Measurements from ENCODE around the gene CD69.
A peak's percentile ranks its signal among the peaks of the same experiment; 100 is the strongest.

The CD69 gene

GRCh38 chr12:9779209-9779608 lies 18.5 kb upstream of the CD69 start:
- DNase-seq, result peak in 2 of 3 donors; percentile 30 to 36

DNA sequence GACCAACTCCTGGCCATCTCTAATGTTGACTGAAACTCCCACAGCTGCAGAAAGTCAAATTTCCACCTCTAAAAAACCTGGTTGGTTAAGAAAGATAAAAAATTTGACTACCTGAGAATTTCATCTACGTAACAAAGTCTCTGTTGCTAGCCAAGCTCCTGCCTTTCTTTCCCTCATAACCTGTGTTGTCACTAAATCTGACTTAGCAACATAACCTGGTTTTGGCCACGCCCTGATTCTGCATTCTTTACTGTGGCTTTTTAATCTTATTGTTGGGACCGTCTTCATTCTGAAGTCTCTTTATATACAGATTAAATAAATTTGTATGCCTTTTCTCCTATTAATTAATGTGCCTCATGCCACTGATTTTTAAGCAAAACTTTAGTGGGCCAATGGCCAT lies 16.1 kb upstream of the CD69 start:
- DNase-seq, result no peak

DNA sequence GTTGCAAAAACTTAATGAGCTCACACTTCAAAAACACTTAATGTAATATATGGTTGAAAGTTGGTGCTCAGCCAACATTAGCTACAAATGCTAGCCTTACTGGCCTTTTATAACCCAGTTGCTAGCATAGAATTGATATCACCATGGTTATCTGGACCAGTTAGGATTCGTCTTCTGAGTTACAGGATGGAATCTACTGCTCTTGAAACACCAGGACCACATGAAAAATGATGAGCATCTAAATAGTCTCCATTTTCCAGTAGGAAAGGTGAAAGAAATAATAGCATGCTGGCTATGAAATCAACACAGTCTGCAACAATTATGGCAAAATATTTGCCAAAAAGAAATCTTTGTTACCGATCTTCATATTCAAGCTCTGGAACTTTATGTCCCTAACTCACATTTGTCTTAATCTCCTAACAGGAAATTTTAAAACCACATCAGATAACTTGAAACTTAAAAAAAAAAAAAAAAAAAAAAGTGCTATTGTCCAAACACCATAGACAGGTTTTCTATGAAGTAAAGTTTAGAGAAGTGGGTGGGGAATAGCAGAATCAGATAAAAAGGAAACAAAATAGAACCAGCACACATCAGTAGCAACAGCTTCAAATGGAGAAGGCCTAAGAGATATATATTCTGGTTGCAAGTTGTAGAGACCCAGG lies 12.6 kb upstream of the CD69 start:
- DNase-seq, result no peak

DNA sequence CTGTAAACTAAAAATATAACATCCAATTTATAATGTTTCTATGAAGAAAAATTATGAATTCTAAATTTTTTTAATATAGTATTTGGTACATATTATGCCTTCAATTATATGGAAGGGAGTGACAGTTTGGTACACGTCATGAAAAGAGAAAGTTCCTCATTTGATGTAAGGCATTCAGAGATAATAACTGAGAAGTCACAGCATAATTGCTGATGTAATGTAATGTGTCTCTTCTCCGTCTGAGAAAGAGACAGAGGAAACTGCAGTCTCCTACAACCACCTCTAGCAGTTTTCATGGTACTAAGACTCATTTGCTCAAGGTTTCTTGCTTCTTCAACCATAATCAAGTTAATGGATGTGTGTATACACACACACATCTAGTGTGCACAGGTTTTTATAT lies 2.3 kb upstream of the CD69 start:
- DNase-seq, result peak; percentile 48 to 85 (median 75)

- no peak for DNase-seq
These were observed 1.7 kb upstream of the CD69 start for GRCh38 chr12:9762369-9762768.

DNA sequence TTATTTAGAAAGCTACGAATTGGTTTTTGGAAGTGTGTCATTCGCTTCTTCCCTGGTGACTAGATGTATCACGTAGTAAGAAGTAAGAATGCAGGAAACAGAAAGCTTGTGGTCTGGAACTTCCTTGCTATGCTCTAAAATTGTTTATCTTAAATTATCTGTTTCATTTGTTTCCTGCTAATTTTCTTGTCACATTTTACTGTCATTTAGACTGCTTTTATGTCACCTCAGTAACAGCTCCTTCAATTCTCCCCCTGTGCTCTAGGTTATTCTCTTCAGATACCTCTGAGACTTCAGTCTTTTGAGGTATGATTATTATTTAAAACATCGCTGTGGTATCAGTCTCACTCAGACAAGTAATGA lies 699 bp upstream of the CD69 start:
- peak; percentile 51 to 89 (median 75) for DNase-seq

DNA sequence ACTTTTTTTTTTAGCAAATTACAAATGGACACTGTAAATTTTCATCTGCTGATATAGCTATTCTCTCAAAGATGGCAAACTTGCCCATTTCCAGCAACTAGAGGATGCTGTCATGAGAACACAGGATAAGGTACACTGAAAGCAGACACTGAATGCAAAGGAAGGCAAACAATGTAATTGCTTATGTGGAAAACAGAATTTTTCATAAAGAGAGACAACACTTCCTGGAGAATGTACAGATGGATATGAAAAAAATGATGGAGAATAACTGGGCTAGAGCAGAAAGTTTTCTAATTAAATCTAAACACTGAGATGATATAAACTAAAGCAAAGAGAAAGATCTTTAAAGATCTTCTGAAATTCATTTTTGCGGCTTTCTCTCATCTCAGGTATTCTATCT lies 581 bp downstream of the CD69 start:
- DNase-seq, result no peak

- no peak for DNase-seq
These were observed 1.0 kb downstream of the CD69 start for GRCh38 chr12:9759694-9760093.

- DNase-seq, result no peak
These were observed 2.6 kb downstream of the CD69 start for GRCh38 chr12:9758119-9758518.

- DNase-seq, result no peak
These were observed 3.2 kb downstream of the CD69 start for GRCh38 chr12:9757433-9758025.

DNA sequence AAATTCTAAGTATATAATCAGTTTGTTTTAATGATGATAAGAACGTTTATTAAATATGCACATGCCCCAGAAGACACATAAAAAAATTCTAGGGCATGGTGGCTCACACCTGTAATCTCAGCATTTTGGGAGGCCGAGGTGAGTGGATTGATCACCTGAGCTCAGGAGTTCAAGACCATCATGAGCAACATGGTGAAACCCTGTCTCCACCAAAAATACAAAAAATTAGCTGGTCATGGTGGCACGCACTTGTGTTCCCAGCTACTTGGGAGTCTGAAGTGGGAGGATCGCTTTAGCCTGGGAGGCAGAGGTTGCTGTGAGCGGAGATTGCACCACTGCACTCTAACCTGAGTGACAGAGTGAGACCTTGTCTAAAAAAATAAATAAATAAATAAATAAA lies 4.0 kb downstream of the CD69 start:
- DNase-seq, result no peak

- no peak for DNase-seq
These were observed 4.5 kb downstream of the CD69 start for GRCh38 chr12:9756170-9756569.

DNA sequence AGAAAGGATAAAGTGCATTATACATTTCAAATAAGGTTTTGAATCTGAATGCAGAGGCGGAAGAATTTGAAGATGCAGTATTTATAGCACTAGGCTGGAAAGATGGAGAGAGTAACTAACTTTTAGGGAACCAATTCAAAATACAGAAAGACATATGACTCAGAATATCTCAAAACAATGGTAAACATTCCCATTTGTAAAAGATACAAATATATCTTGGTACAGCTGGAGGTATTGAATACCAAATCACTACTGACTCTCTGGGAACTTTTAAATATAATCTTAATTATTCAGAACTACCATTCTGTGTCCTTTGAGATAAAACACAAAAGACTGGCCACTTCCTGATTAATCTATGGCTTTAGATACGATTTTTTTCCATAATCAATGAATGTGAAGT lies 5.1 kb downstream of the CD69 start:
- DNase-seq, result no peak

GRCh38 chr12:9755035-9755434 lies 5.7 kb downstream of the CD69 start:
- DNase-seq, result no peak

- no peak for DNase-seq
These were observed 6.4 kb downstream of the CD69 start for GRCh38 chr12:9754099-9754927.

- no peak for DNase-seq
These were observed 7.2 kb downstream of the CD69 start for GRCh38 chr12:9753498-9753897.

GRCh38 chr12:9753073-9753472 lies 7.6 kb downstream of the CD69 start:
- DNase-seq, result no peak

- no peak for DNase-seq
These were observed 8.4 kb downstream of the CD69 start for GRCh38 chr12:9752145-9752933.

GRCh38 chr12:9751204-9752144 lies 9.2 kb downstream of the CD69 start:
- peak in 2 of 3 donors; percentile 65 to 79 for DNase-seq

GRCh38 chr12:9750276-9751203 lies 10.2 kb downstream of the CD69 start:
- DNase-seq, result peak; percentile 81 to 89 (median 88)

- DNase-seq, result no peak
These were observed 11.1 kb downstream of the CD69 start for GRCh38 chr12:9749640-9750039.
